SK-N-SH (cell line): ENCODE measurements around the gene STKLD1. TPM values are rescaled to one million over a fixed set of nuclear protein-coding genes. Genes with fewer than 3 reads are reported as not detected.

ENCODE experiments used
- CTCF ChIA-PET: fragments of 300-600, 350-600 bp; formaldehyde crosslinking; extraction: SDS; loops from one replicate; lab custom pipeline; 2021; lab: Yijun Ruan, JAX
- POLR2A ChIA-PET: fragments of 350-600 bp; sonication (Branson Sonifier 250); formaldehyde crosslinking; extraction: SDS; loops from one replicate; lab custom pipeline; 2020; ENCODE audit warnings: antibody characterized with exemption, inconsistent platforms; lab: Yijun Ruan, JAX
- DNase-seq: peaks from one replicate; pipeline ENCODE4 v3.0.0; 2012
- H2AFZ ChIP-seq: fragments of 200-600 bp; sonication (generic); 2 replicates; pipeline ENCODE4 v1.8.1; 2016; ENCODE audit warnings: antibody characterized with exemption, mild to moderate bottlenecking, low read depth
- H3F3A ChIP-seq: fragments of 200-600 bp; sonication (generic); replicated peaks from 2 replicates; pipeline ENCODE3; 2016; ENCODE audit warnings: antibody characterized with exemption, mild to moderate bottlenecking; ENCODE audit not compliant: insufficient read depth
- H3K27ac ChIP-seq, 2 experiments: fragments of 200-500 bp in 1 of 2; fragments of 200-600 bp in 1 of 2; sonication (Bioruptor generic) in 1 of 2; sonication (generic), shearing (Covaris generic) in 1 of 2; 2 replicates each; pipeline versions ENCODE4 v1.5.1 to v1.6.1; 2014 to 2016; ENCODE audit warnings: low read depth in 2 of 2, inconsistent platforms in 1 of 2, low read length in 1 of 2, mild to moderate bottlenecking in 1 of 2, mixed read lengths in 1 of 2
- H3K27me3 ChIP-seq: fragments of 200-600 bp; sonication (generic), shearing (Covaris generic); 2 replicates; pipeline ENCODE4 v1.6.1; 2016; ENCODE audit warnings: mixed run types; ENCODE audit not compliant: insufficient read depth
- H3K36me3 ChIP-seq, 2 experiments: fragments of 200-500 bp in 1 of 2; fragments of 200-600 bp in 1 of 2; sonication (Bioruptor generic) in 1 of 2; sonication (generic) in 1 of 2; replicated peaks in 1 of 2; 2 replicates each; pipeline versions ENCODE3 to v1.5.1; 2014 to 2016; ENCODE audit warnings: low read length in 1 of 2, mild to moderate bottlenecking in 1 of 2; ENCODE audit not compliant: insufficient read depth in 2 of 2, control insufficient read depth in 1 of 2
- H3K4me1 ChIP-seq, 2 experiments: fragments of 200-500 bp in 1 of 2; fragments of 200-600 bp in 1 of 2; sonication (Bioruptor generic) in 1 of 2; sonication (generic), shearing (Covaris generic) in 1 of 2; 2 replicates each; pipeline versions ENCODE4 v1.5.1 to v1.6.1; 2014 to 2016; ENCODE audit warnings: low read depth in 1 of 2, low read length in 1 of 2, mixed run types in 1 of 2; ENCODE audit not compliant: insufficient read depth in 2 of 2, control insufficient read depth in 1 of 2
- H3K4me2 ChIP-seq: fragments of 200-600 bp; sonication (generic), shearing (Covaris generic); 2 replicates; pipeline ENCODE4 v1.6.1; 2017; ENCODE audit warnings: mixed run types
- H3K4me3 ChIP-seq, 2 experiments: fragments of 200-500 bp in 1 of 2; fragments of 200-600 bp in 1 of 2; sonication (Bioruptor generic) in 1 of 2; sonication (generic), shearing (Covaris generic) in 1 of 2; 2 replicates each; pipeline versions ENCODE4 v1.5.1 to v1.8.1; 2014 to 2016; ENCODE audit warnings: low read depth in 2 of 2, inconsistent platforms in 1 of 2, low read length in 1 of 2, mild to moderate bottlenecking in 1 of 2, mixed read lengths in 1 of 2, moderate library complexity in 1 of 2
- H3K79me2 ChIP-seq: fragments of 200-600 bp; sonication (generic); 2 replicates; pipeline ENCODE4 v1.8.1; 2017; ENCODE audit warnings: mild to moderate bottlenecking; ENCODE audit not compliant: insufficient read depth
- H3K9ac ChIP-seq: fragments of 200-600 bp; sonication (generic); 2 replicates; pipeline ENCODE4 v1.6.1; 2017; ENCODE audit warnings: mixed run types
- H3K9me2 ChIP-seq: fragments of 200-600 bp; sonication (generic); 2 replicates; pipeline ENCODE4 v1.6.1; 2017; ENCODE audit warnings: mixed run types
- H3K9me3 ChIP-seq: fragments of 200-600 bp; sonication (generic); 2 replicates; pipeline ENCODE4 v1.6.1; 2017; ENCODE audit warnings: mixed run types, mild to moderate bottlenecking, moderate library complexity
- H4K20me1 ChIP-seq: fragments of 200-600 bp; sonication (generic); 2 replicates; pipeline ENCODE4 v1.6.1; 2017; ENCODE audit warnings: mild to moderate bottlenecking, mixed run types; ENCODE audit not compliant: insufficient read depth
- CHD2 ChIP-seq: fragments of 150-350 bp; IDR thresholded peaks from 2 replicates; pipeline ENCODE4 v1.6.1; 2018; ENCODE audit warnings: low read length; ENCODE audit not compliant: partially characterized antibody
- CTCF ChIP-seq: fragments of 200-600 bp; sonication (generic); IDR thresholded peaks from 2 replicates; pipeline ENCODE4 v1.6.1; 2017; ENCODE audit warnings: antibody characterized with exemption, mild to moderate bottlenecking, moderate library complexity
- EP300 ChIP-seq, 2 experiments: IDR thresholded peaks; 2 replicates each; pipeline versions ENCODE4 v1.4.0 to v1.6.1; 2012; ENCODE audit warnings: borderline replicate concordance in 1 of 2, low read depth in 1 of 2, low read length in 1 of 2
- FOXJ3 ChIP-seq: sonication (generic); formaldehyde crosslinking; IDR thresholded peaks from 2 replicates; pipeline ENCODE4 v1.5.1; 2020; ENCODE audit warnings: mild to moderate bottlenecking, missing genetic modification reagents
- GABPA ChIP-seq: IDR thresholded peaks from 2 replicates; pipeline ENCODE4 v1.4.0; 2012; ENCODE audit warnings: low read depth, mild to moderate bottlenecking
- GATA2 ChIP-seq: sonication (generic); formaldehyde crosslinking; IDR thresholded peaks from 2 replicates; pipeline ENCODE4 v1.5.0; 2020; ENCODE audit warnings: mild to moderate bottlenecking, missing genetic modification reagents
- IRF3 ChIP-seq: fragments of 150-350 bp; IDR thresholded peaks from 2 replicates; pipeline ENCODE4 v1.6.1; 2016; ENCODE audit warnings: mild to moderate bottlenecking, low read depth, low read length
- MAX ChIP-seq: IDR thresholded peaks from 2 replicates; pipeline ENCODE4 v1.4.0; 2012; ENCODE audit warnings: low read depth
- MXI1 ChIP-seq: IDR thresholded peaks from 2 replicates; pipeline ENCODE4 v1.6.1; 2012; ENCODE audit warnings: mild to moderate bottlenecking, low read depth, low read length, improper control_type of control experiment
- NFIC ChIP-seq: IDR thresholded peaks from 2 replicates; pipeline ENCODE4 v1.4.0; 2012; ENCODE audit warnings: borderline replicate concordance
- PBX3 ChIP-seq: IDR thresholded peaks from 2 replicates; pipeline ENCODE4; 2012
- RAD21 ChIP-seq: IDR thresholded peaks from 2 replicates; pipeline ENCODE4 v1.6.1; 2012; ENCODE audit warnings: mild to moderate bottlenecking, low read length
- RCOR1 ChIP-seq: fragments of 150-350 bp; IDR thresholded peaks from 2 replicates; pipeline ENCODE4 v1.6.1; 2017; ENCODE audit warnings: antibody characterized with exemption, low read length
- REST ChIP-seq: IDR thresholded peaks from 2 replicates; pipeline ENCODE4 v1.6.1; 2012; ENCODE audit warnings: mild to moderate bottlenecking, low read depth, low read length, moderate library complexity
- RXRA ChIP-seq: IDR thresholded peaks from 2 replicates; pipeline ENCODE4 v1.4.0; 2012; ENCODE audit warnings: low read depth, mild to moderate bottlenecking, borderline replicate concordance
- SIN3A ChIP-seq: IDR thresholded peaks from 2 replicates; pipeline ENCODE4 v1.6.1; 2012; ENCODE audit warnings: low read depth, mild to moderate bottlenecking, low read length, moderate library complexity, borderline replicate concordance
- TAF1 ChIP-seq: IDR thresholded peaks from 2 replicates; pipeline ENCODE4 v1.6.1; 2012; ENCODE audit warnings: low read depth, mild to moderate bottlenecking, low read length, moderate library complexity, borderline replicate concordance
- TCF12 ChIP-seq: IDR thresholded peaks from 2 replicates; pipeline ENCODE4 v1.4.0; 2012
- YY1 ChIP-seq: IDR thresholded peaks from 2 replicates; pipeline ENCODE4 v1.4.0; 2012; ENCODE audit warnings: low read depth, mild to moderate bottlenecking
- ZBTB33 ChIP-seq: IDR thresholded peaks from 2 replicates; pipeline ENCODE4 v1.4.0; 2012; ENCODE audit warnings: low read depth, borderline replicate concordance
- WGBS: methylation state at CpG from one replicate; pipeline ENCODE4 v1.1.6; 2017; ENCODE audit warnings: low lambda C conversion rate; 5-methylcytosine and 5-hydroxymethylcytosine counted together
- polyA plus RNA-seq, 3 experiments: library from polyadenylated mRNA; depleted of rRNA; stranded (reverse); fragments of >200 nt; gene quantifications; 2 replicates each; pipeline ENCODE4 v1.2.3, GENCODE V29; 2012

Gene STKLD1
- polyA plus RNA-seq, 1 of the 3 experiments (the other 2 are of a cell fraction), result 2.3 TPM

- no peaks in the 10 kb centered on the region for H3K9me2 ChIP-seq
- H2AFZ ChIP-seq, result no peak overlapping the region
- TF ChIP-seq EP300 (IDR thresholded peaks at IDR 0.05; ENCODE audit: borderline replicate concordance in 1 of 2, low read depth in 1 of 2, low read length in 1 of 2), result no peak
- TF ChIP-seq IRF3, result no peak
- no peak for TF ChIP-seq GATA2 (CRISPR knock-in tag)
- no peak for TF ChIP-seq CHD2
- TF ChIP-seq CTCF, result no peak
- no peak for TF ChIP-seq SIN3A
- TF ChIP-seq RAD21, result no peak
- no peak for TF ChIP-seq ZBTB33
- no peak for TF ChIP-seq REST
- no peak for TF ChIP-seq RCOR1
- TF ChIP-seq TCF12, result no peak
- TF ChIP-seq PBX3, result no peak
- no peak for TF ChIP-seq MAX
- no peak for TF ChIP-seq NFIC
- no peak for TF ChIP-seq YY1
- no peak for TF ChIP-seq TAF1
- no peak for TF ChIP-seq FOXJ3
- no peak for TF ChIP-seq GABPA
- TF ChIP-seq RXRA, result no peak
- no peak for TF ChIP-seq MXI1
- H3K9me3 ChIP-seq, result no peaks in the 10 kb centered on the region
- no peaks in the 10 kb centered on the region for H4K20me1 ChIP-seq
- WGBS, result 93% methylated on average over 1 of the region's 1 CpG
- H3K27ac ChIP-seq, result no peak overlapping the region
- CTCF ChIA-PET, result interaction anchor here (0.7 to 1.3 kb wide), 3 partner anchors 19 to 29 kb away, joined by 3 read pairs; partner anchors contain the start of gene CACFD1
- H3K4me1 ChIP-seq, result no peaks in the 10 kb centered on the region
- POLR2A ChIA-PET, result no interaction called here
- H3K36me3 ChIP-seq, result no peaks in the 10 kb centered on the region
- no peaks in the 10 kb centered on the region for H3K27me3 ChIP-seq
- H3K9ac ChIP-seq, result no peak overlapping the region
- H3F3A ChIP-seq, result no peaks in the 10 kb centered on the region
- no peak overlapping the region for H3K4me2 ChIP-seq
- no peaks in the 10 kb centered on the region for H3K79me2 ChIP-seq
- H3K4me3 ChIP-seq, result no peak overlapping the region
- DNase-seq, result no peak
Measured at GRCh38 chr9:133430244-133430643, 54.1 kb downstream of the STKLD1 start.
